Body of pancreas (tissue), 2 donors: ENCODE data around the gene TTC9B. TPM values are rescaled to one million over a fixed set of nuclear protein-coding genes. Genes with fewer than 3 reads are reported as not detected.

Experiments used
- total RNA-seq, 2 donors: library from RNA; depleted of rRNA; stranded (reverse); fragments of >200 nt; gene quantifications; one replicate each; pipeline ENCODE4 v1.1.0, GENCODE V29; 2016

The TTC9B gene
- total RNA-seq, 2 donors from 2014 or later: not detected

Other genes starting within 250 kb of the TTC9B start
- 10 to 100 TPM; 14.2 to 43.8 TPM for gene PSMC4, start 247.2 kb downstream of the TTC9B start, total RNA-seq
- gene ZNF546, start 221.3 kb downstream of the TTC9B start, total RNA-seq: 1 to 10 TPM in 1 of 2 donors, under 1 TPM in 1; 0.66 to 2.6 TPM
- gene ZNF780B, start 162.2 kb downstream of the TTC9B start, total RNA-seq: 10 to 100 TPM in 1 of 2 donors, 1 to 10 TPM in 1; 8.3 to 12.5 TPM
- gene ZNF780A, start 127.4 kb downstream of the TTC9B start, total RNA-seq: 10 to 100 TPM in 1 of 2 donors, 1 to 10 TPM in 1; 3.3 to 18.9 TPM
- 10 to 100 TPM; 15.8 to 25.7 TPM for gene MAP3K10, start 27.0 kb downstream of the TTC9B start, total RNA-seq
- gene CCNP, start 8.3 kb upstream of the TTC9B start, total RNA-seq: not detected
- 10 to 100 TPM; 46.2 to 96.2 TPM for gene AKT2, start 67.0 kb upstream of the TTC9B start, total RNA-seq
- gene C19orf47, start 130.0 kb upstream of the TTC9B start, total RNA-seq: 10 to 100 TPM in 1 of 2 donors, 1 to 10 TPM in 1; 3.9 to 19.8 TPM
- gene PLD3, start 130.3 kb upstream of the TTC9B start, total RNA-seq: 100 to 1,000 TPM; 155 to 162 TPM
- gene HIPK4, start 171.8 kb upstream of the TTC9B start, total RNA-seq: not detected
- 10 to 100 TPM in 1 of 2 donors, 1 to 10 TPM in 1; 5.7 to 14.8 TPM for gene PRX, start 195.0 kb upstream of the TTC9B start, total RNA-seq
- gene SERTAD1, start 207.6 kb upstream of the TTC9B start, total RNA-seq: 1 to 10 TPM; 6.9 to 7.3 TPM
- gene SERTAD3, start 226.0 kb upstream of the TTC9B start, total RNA-seq: 10 to 100 TPM in 1 of 2 donors, 1 to 10 TPM in 1; 5.7 to 10.2 TPM
- 100 to 1,000 TPM in 1 of 2 donors, 10 to 100 TPM in 1; 79.8 to 109 TPM for gene BLVRB, start 247.4 kb upstream of the TTC9B start, total RNA-seq
- 1 to 10 TPM; 1.8 to 6.3 TPM for gene SPTBN4, start 248.6 kb upstream of the TTC9B start, total RNA-seq